Mononuclear cell (primary cell): Measurements from ENCODE around the gene ATRAID. TPM values are rescaled to one million over a fixed set of nuclear protein-coding genes. Genes with fewer than 3 reads are reported as not detected.
"Not testable (repeated sequence)": the region's sequence is repeated elsewhere in the genome, so short reads cannot be mapped to it uniquely, and the experiment has no call there.

Experiments used
- H3K27me3 ChIP-seq: 2 replicates; pipeline ENCODE4 v1.6.0; 2011; ENCODE audit warnings: low read length, control low read depth; ENCODE audit not compliant: insufficient read depth
- H3K4me1 ChIP-seq: 2 replicates; pipeline ENCODE4 v1.5.1; 2011; ENCODE audit warnings: mild to moderate bottlenecking, low read length, control low read depth; ENCODE audit not compliant: insufficient read depth
- H3K4me3 ChIP-seq: 2 replicates; pipeline ENCODE4 v1.5.1; 2011; ENCODE audit warnings: mild to moderate bottlenecking, low read length, moderate library complexity
- H3K9me3 ChIP-seq: 2 replicates; pipeline ENCODE4 v1.5.1; 2011; ENCODE audit warnings: low read depth, mild to moderate bottlenecking, control low read depth, low read length
- total RNA-seq: library from RNA; depleted of rRNA; stranded (reverse); fragments of >200 nt; gene quantifications from one replicate; pipeline ENCODE4 v1.2.3, GENCODE V29; 2012

The ATRAID gene
- total RNA-seq, 1 donor: 96.4 TPM

DNA sequence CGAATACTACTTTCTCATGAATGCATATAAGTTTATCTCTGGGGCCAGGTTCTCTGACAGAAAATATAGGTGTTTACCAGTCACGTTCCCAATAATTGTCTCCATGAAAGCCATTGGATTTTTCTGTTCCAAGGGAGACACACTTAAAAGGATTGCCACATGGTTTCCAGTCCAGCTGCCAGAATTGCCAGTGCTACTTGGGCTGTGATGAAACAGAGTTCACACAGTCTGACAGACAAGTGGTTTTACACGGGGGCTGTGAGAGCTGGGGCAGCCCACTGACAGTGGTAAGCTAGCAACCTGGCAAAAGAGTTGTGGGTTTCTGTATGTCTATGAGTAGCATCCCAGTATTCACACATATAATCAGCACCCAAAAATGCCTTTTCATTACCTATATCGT is 27.7 kb upstream of the ATRAID start:
- H3K4me1 ChIP-seq: no peaks in the 10 kb centered on the region
- H3K9me3 ChIP-seq: no peaks in the 10 kb centered on the region
- H3K27me3 ChIP-seq: peaks cover 8% of the 10 kb centered on the region
- no peak overlapping the region for H3K4me3 ChIP-seq

DNA sequence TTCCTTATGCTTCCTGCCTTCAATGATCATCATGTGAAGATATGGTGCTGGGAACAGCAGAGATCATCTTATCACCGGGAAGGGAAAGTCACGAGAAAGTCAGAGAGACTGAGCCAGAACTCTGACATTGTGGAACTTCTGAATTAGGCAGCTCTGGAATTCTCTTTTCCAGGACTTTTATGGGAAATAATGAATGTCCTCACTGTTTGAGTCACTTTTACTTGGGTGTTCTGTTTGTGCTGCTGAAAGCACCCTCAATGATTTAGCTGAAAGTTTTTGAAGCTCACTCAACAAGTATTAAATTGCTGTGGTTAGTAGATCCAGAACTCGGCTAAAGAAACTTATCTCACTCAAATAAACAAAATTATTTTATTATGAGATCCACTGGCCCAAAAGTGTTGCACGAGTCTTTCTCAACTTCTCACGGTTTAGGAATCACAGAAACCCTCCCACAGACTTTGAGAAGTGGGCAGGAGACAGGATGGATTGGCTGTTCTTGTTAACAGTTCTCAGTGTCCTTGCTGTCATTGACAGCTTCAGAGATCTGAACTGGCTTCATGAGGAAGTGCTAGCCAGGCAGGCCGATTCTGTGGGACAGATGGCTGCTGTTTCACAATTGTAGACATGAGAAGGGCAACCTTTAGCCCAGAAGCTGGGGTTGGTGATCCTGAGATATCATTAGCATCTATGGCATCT is 26.4 kb upstream of the ATRAID start:
- no peak overlapping the region for H3K4me3 ChIP-seq
- H3K4me1 ChIP-seq: no peaks in the 10 kb centered on the region
- no peaks in the 10 kb centered on the region for H3K9me3 ChIP-seq
- H3K27me3 ChIP-seq: no peaks in the 10 kb centered on the region

DNA sequence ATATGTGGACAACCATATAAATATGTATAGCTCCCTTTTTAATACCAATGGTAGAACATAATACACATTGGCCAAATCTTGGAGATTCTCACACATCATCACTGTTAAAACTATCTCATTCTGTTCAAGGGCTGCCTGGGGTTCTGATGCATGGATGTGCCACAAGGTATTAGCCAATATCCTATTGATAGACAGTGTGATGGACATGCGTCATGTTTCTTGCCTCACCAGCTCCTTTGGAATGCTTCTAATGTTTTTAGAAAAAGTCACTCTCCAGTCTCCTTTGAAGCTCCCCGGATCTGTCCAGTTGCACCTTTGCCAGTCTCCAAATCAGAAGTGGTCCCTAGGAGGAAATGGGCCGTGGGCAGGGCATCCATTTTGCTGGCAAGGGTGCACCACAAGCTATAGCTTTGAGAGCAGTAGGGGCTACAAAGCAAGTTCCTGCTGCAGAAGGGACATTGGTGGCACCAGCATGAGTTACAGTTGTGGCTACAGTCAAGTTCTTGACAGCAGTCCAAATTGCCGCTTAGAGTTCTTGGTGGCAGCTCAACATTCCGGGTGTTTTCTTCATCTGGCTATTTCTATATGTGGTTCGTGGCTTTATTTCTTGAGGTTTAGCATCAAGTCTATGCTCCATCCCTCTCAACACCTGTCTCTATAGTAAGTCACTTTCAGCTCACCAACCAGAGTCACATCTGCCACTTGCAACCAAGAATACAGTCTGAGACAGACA is 25.1 kb upstream of the ATRAID start:
- H3K4me3 ChIP-seq: no peak overlapping the region
- H3K27me3 ChIP-seq: no peaks in the 10 kb centered on the region
- H3K9me3 ChIP-seq: no peaks in the 10 kb centered on the region
- no peaks in the 10 kb centered on the region for H3K4me1 ChIP-seq

DNA sequence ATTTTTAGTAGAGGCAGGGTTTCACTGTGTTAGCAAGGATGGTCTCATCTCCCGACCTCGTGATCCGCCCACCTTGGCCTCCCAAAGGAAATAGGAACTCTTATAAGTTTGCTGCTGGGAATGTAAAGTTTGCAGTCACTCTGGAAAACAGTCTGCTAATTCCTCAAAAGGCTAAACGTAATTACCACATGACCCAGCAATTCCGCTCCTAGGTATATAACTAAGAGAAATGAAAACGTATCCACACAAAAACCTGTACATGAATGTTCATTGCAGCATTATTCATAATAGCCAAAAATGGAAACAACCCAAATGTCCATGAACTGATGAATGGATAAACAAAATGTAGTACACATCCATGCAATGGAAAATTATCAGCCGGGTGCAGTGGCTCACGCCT is 21.9 kb upstream of the ATRAID start:
- H3K4me3 ChIP-seq: no peak overlapping the region
- H3K4me1 ChIP-seq: no peaks in the 10 kb centered on the region
- no peaks in the 10 kb centered on the region for H3K27me3 ChIP-seq
- no peaks in the 10 kb centered on the region for H3K9me3 ChIP-seq

DNA sequence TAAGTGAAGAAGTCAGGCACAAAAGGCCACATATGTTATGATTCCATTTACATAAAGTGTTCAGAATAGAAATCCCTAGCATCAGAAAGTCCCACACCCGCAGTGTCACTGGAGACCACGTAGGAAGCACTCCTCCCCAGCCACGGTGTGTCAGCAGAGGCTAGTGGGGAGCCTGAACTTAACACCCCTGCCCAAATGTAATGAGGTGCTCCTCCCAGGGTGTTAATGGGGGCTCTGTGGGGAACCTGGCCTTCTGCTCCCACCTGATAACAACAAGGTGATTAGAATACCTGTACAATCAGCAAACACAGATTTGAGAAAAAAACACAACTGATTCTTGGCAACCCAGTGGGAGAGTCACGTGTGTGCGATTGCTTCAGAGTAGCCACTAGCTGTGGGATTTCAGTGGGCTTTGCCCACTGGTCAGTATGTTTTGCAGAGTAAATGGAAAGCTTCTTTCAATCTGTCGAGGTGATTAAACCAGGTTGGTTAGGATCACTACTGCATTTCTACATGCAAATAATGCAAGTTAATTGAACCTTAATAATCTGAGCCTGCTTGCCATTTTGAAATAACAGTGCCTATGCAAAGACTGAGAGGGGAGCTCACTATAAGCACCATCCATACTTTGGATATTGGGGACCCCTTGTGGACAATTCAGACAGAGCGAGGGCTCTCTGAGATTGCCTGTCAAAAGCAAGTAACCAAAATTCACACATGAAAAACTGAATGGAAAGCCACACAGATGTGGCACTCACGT is 20.6 kb upstream of the ATRAID start:
- Histone ChIP-seq H3K4me3 (no peak overlapping the region), H3K4me1 (no peaks in the 10 kb centered on the region), H3K27me3 (no peaks in the 10 kb centered on the region), H3K9me3 (no peaks in the 10 kb centered on the region)

DNA sequence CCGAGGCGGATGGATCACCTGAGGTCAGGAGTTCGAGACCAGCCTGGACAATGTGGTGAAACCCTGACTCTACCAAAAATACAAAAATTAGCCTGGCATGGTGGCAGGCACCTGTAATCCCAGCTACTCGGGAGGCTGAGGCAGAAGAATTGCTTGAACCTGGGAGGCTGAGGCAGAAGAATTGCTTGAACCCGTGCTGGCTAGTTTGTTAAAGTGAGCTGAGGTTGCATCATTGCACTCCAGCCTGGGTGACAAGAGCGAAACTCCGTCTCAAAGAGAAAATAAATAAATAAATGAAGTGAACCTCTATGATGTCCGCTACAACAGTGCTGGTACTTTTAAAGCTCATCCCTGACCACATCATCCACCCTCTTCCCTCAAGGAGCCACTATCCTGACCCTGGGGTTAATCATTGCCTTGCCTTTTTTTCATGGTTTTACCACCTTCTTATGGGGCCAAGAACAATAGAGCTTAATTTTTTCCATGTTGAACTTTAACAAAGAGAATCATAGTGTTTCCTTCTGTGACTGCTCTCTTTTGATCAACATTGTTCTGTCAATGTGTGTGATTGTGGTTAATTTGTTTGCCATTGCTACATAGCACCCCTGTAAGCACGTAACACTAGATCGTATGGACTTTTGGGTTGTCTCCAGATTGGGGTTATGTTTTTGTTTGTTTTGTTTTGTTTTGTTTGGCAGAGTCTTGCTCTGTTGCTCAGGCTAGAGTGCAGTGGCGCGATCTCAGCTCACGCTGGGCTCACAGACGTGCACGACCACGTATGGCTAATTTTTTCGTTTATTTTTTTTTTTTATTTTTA is 17.1 kb upstream of the ATRAID start:
- Histone ChIP-seq H3K9me3 (no peaks in the 10 kb centered on the region), H3K27me3 (no peaks in the 10 kb centered on the region), H3K4me3 (no peak overlapping the region), H3K4me1 (no peaks in the 10 kb centered on the region)

DNA sequence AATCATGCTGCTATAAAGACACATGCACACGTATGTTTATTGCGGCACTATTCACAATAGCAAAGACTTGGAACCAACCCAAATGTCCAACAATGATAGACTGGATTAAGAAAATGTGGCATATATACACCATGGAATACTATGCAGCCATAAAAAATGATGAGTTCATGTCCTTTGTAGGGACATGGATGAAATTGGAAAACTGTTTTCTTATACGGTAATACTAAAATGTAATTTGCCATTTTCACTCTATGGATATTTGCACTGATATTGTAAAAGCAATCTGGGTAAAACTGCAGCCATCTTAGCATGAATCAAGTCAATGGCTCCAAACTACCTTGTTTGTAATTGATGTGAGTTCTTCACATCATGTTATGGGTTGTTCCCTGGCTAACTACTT is 16.0 kb upstream of the ATRAID start:
- H3K4me1 ChIP-seq, H3K9me3 ChIP-seq, H3K27me3 ChIP-seq, H3K4me3 ChIP-seq: not testable (repeated sequence)

DNA sequence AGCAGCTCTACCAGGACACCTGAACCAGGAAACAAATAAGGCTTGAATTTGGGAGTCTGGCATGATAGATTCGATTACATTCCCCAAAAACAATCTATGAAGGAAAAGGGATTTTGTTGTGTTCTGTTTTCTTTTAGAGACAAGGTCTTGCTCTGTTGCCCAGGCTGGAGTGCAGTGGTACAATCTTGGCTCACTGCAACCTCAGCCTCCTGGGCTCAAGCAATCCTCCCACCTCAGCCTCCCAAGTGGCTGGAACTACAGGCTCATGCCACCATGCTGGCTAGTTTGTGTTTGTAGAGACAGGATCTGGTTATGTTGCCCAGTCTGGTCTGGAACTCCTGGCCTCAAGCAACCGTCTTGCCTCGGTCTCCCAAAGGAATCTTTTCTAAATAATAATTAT is 13.8 kb upstream of the ATRAID start:
- not testable (repeated sequence) for H3K9me3 ChIP-seq, H3K27me3 ChIP-seq, H3K4me3 ChIP-seq, H3K4me1 ChIP-seq

DNA sequence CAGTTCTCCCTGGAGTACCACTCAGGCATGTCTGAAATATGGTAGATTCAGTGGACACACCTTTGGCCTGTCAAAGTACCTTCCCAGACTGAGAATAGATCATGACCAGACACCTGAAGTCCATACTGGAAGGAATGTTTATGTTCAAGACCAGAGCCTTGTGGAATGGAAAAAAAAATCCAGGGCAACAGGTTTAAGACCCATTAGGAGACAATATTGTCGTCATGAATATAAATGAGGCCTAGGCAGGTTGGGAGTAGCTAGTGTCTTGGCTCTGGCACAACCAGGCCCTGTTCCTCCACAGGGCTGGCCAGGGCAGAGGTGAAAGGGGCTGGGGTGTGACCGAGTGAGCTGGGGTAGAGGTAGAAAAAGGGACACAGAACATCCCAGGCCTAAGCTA is 13.2 kb upstream of the ATRAID start:
- Histone ChIP-seq H3K4me3 (no peak overlapping the region), H3K4me1 (no peaks in the 10 kb centered on the region), H3K27me3 (no peaks in the 10 kb centered on the region), H3K9me3 (no peaks in the 10 kb centered on the region)

DNA sequence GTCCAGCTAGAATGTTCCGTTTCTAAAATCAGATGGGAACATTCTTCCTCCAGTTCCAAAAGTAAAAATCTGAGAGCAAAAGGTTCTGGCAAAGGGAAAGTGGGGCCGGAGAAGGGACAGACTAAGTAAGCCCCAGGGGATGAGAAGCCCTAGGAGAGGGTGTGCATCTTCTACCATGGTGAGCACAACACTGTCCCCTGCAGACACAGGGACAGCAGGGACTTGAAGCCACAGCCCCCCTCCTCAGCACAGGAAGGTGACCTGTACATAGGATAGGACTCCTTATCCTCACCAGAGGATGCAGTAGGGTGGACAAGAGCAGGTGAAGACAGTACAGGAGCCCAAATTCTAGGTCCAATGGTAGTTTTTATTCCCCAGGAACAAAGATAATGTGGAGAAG is 12.6 kb upstream of the ATRAID start:
- Histone ChIP-seq H3K9me3 (no peaks in the 10 kb centered on the region), H3K4me1 (no peaks in the 10 kb centered on the region), H3K4me3 (no peak overlapping the region), H3K27me3 (no peaks in the 10 kb centered on the region)

DNA sequence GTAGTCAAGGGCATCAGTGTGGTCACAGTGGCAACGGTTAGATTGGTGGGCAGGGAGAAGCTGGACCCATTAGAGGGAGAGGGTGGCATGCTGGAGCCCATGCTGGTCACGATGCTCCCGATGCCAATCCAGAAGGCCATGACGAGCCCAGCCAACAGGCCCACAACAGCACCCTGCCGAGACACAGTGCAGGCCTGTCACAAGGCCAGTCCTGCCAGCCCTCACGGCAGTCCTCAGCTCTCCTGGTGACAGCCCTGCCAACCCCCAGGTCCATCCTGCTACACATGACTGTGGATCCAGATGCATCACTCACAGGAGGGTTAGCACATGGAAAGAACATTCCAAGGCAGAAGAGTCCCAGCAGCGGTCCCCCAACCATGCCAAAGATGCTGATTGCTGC is 10.2 kb upstream of the ATRAID start:
- Histone ChIP-seq H3K4me3 (no peak overlapping the region), H3K4me1 (no peaks in the 10 kb centered on the region), H3K9me3 (no peaks in the 10 kb centered on the region), H3K27me3 (no peaks in the 10 kb centered on the region)

DNA sequence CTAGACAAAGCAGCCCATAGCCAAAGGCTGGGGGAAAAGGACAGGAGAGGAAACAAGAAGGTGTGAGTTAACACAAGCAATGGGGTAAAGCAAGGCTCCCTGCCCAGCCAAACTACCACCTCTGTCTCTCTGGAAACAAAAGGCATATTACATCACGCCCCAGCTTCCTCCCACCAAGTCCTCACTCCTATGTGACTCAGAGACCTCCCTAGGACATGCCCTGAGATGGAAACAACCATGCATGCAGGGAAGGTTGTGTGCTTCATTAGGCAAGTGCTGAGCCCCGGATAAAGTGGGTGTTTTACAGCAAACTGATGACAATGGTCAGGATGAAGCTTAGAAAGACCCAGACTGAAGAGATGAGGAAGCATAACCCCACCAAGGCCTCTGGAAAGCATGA is 9.0 kb upstream of the ATRAID start:
- no peaks in the 10 kb centered on the region for H3K27me3 ChIP-seq
- H3K9me3 ChIP-seq: no peaks in the 10 kb centered on the region
- H3K4me3 ChIP-seq: no peak overlapping the region
- H3K4me1 ChIP-seq: no peaks in the 10 kb centered on the region

DNA sequence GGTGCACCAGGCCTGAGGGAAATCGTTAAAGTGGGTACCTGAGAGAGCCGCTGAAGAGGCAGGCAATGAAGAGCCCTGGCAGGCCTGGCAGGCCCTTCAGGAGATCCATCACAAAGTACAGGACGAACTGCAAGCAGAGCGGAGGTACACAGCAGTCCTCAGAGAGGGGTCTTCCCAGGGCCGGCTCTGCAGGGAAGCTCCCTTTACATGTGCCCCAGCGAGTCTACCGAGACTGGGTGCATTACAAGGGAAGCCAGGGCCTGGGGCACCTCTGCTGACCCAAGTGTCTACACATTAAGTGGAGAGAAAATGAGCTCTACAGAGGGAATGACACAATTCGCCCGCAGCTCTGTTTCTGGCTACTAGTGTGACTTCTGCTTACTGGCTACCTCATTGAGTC is 8.1 kb upstream of the ATRAID start:
- no peaks in the 10 kb centered on the region for H3K4me1 ChIP-seq
- no peaks in the 10 kb centered on the region for H3K9me3 ChIP-seq
- H3K4me3 ChIP-seq: no peak overlapping the region
- no peaks in the 10 kb centered on the region for H3K27me3 ChIP-seq

DNA sequence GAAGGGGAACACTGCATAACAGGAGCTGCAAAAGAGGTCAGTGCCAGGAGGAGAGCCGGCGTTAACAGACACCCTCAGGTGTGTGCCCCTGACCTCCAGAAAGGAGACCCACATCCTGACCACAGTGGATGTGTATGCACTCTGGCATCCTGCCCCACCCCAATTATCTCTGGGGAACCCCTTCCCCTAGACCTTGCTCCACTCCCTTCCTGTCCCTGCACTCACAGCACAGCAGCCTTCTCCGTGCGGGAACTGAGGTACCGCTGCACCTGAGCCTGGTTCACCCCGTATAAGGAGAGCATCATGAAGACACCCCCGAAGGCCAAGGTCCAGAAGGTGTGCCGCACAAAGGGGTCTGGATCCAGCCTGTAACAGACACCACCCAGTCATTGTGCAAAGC is 7.3 kb upstream of the ATRAID start:
- Histone ChIP-seq H3K27me3 (no peaks in the 10 kb centered on the region), H3K9me3 (no peaks in the 10 kb centered on the region), H3K4me3 (no peak overlapping the region), H3K4me1 (no peaks in the 10 kb centered on the region)

DNA sequence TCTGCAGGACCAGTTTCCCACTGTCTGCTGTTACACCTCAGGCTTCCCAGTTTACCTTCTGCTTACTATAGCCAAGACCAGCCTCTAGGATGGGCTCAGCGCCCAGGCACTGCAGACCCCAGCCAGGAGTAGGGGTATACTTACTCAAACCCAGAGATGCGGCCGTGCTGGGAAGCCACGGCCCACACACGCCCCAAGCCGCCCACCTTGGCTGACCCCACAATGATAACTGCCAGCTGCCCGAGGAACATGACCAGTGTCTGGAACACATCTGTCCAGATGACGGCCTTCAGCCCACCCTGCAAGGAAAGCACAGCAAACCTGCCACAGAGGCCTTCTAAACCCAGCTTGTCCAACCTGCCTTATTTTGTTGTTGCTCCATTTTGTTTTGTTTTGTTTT is 6.6 kb upstream of the ATRAID start:
- Histone ChIP-seq H3K4me1 (no peaks in the 10 kb centered on the region), H3K27me3 (no peaks in the 10 kb centered on the region), H3K4me3 (no peak overlapping the region), H3K9me3 (no peaks in the 10 kb centered on the region)
